HG03025 (cell line): ENCODE measurements around the gene STAT1.
"Not testable (repeated sequence)": the region's sequence is repeated elsewhere in the genome, so short reads cannot be mapped to it uniquely, and the experiment has no call there.

Source experiments
- ATAC-seq: cut with Tn5 transposase; IDR thresholded peaks from one replicate; pipeline ENCODE4 v1.9.1; 2021; ENCODE audit warnings: mild to moderate bottlenecking, moderate library complexity; ENCODE audit not compliant: unreplicated experiment, low FRiP score

STAT1 gene

GRCh38 chr2:190965580-190966222 is 48.3 kb downstream of the STAT1 start:
- no peak for ATAC-seq

DNA sequence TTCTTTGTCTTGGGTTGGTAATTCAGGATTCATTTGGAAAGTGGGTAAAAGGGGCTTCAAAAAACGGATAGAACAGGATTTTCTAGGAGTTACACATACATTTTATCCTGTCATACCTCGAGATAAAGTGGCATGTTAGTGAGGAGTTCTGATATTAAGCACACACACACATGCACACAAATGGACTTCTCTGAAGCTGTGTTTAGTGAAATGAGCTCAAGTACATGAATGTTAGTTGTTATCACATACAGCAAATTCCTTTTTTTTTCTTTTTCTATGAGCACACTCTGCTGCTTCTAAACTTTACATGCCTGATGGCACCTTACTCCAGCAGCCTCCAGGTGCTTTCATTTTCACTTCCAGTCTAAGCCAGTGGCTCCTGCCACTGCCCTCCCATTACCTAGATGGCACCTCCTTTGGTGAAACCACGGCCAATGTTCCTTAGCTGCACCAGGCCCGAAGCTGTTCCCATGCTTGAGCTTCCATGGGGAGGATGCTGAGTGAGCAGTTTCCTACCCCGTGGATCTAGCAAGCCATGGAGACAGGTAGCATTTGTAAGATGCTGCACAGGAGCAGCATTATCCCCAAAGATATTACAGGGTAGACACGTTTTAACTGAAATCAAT is 49.7 kb downstream of the STAT1 start:
- ATAC-seq = no peak

- ATAC-seq = no peak
These were observed 50.9 kb downstream of the STAT1 start for GRCh38 chr2:190963088-190963487.

- no peak for ATAC-seq
These were observed 52.0 kb downstream of the STAT1 start for GRCh38 chr2:190961918-190962487.

GRCh38 chr2:190961117-190961516 is 52.9 kb downstream of the STAT1 start:
- not testable (repeated sequence) for ATAC-seq

DNA sequence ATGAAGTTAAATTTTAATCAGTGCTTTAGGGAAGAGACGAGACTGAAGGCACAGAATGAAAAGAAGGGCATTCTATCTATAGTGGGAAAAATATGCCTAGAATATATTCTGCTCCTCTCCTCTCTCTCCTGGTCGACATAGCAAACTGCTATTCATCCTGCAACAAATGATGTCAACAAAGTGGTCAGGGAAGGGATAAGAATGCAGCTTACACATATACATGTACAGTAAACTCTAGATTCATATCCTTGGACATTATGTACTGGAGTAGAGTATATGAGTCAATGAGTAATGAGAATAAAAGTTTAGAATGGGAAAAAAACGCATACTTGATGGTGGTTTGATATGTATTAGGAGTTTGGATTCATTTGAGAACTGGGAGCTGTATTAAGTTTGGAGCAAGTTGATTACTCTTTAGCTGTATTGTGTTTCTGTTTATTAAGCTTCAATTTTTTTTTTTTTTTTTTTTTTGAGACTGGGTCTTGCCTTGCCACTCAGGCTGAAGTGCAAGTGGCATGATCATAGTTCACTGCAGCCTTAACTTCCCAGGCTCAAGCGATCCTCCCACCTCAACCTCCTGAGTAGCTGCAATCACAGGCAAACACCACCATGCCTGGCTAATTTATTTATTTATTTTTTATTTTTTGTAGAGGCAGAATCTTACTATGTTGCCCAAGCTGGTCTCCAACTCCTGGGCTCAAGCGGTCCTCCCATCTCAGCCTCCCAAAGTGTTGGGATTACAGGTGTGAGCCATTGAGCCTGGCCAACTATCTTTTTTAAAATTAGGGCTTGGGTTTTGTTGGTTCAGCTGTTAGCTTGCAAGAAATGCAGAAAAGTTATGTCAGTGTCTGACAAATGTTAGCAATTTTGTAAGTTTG is 53.8 kb downstream of the STAT1 start:
- no peak for ATAC-seq

DNA sequence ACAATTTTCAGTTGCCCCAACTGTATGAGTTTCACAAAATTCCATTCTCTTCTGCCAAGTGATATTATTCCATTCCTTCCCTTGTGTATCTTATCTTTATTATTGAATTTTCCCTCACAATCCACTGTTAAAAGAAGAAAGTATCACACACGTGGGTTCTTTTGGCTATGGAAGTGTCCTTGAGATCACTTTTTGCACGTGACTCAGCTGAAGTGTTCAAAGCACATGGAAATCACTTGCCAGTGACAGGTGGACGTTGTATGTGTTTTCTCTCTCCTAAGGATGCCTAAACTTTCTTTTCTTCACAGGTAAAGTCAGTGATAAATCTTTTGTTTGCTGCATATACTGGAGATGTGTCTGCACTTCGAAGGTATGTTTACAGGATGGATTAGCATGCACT is 60.7 kb downstream of the STAT1 start:
- ATAC-seq = no peak

DNA sequence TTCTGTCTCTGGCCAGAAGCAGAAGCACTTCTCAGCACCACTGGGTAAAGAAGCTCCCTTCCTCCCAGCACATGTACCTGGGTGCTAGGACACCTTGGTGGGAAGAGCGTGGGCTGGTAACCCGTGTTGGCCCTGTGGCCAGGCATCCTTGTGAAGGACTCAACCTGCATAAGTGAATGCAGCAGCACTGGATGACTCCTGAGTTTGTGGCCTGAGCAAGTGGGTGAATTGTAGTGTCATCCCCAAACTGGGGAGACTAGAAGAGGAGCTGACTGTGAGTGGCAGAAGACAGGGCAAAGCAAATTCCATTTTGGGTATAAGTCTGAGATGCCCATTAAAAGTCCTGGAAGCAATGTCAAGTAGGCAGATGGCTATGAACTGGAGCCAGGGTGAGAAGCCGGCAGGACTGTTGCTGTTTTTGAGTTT is 63.4 kb downstream of the STAT1 start:
- ATAC-seq = no peak

GRCh38 chr2:190948671-190949070 is 65.3 kb downstream of the STAT1 start:
- no peak for ATAC-seq

GRCh38 chr2:190947711-190948251 is 66.2 kb downstream of the STAT1 start:
- ATAC-seq = no peak

- no peak for ATAC-seq
These were observed 66.8 kb downstream of the STAT1 start for GRCh38 chr2:190947141-190947540.

- no peak for ATAC-seq
These were observed 70.3 kb downstream of the STAT1 start for GRCh38 chr2:190943706-190944105.

GRCh38 chr2:190942697-190943096 is 71.3 kb downstream of the STAT1 start:
- ATAC-seq = no peak

DNA sequence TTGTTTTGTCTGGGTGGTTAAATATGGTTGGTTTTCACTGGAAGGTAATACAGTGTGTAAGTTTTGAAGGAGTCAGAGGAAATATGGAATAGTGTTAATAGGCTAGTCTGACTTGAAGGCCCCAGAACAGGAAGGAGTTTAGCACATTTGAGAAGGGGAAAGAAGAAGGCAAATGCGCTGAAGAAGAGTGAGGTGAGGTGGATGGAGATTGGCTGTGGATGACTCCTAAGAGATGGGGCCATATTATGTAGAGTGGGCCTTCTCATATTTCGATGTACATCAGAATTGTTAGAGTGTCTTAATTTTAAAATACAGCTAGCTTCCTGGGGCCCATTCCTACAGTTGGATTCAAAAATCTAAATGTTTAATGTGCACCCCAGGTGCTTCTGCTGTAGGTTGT is 72.4 kb downstream of the STAT1 start:
- no peak for ATAC-seq

DNA sequence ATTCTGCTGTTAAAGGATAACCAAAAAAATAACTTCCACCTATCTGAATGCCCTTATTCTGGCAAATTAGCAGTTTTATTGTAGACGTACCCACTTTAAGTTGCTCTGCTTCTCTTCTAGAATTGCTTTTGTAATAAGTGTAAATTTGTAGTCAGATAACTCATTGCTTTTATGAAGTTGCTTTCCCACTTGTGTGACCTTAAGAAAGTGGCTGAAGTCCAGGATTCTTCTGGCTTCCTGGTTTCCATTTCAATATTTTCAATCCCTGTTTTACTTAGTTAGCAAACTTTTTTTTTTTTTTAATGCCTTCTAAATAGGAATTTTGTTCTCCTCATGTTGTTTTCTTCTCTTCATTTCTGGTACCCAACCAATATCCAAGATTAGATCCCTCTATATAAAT is 73.5 kb downstream of the STAT1 start:
- no peak for ATAC-seq

- ATAC-seq = no peak
These were observed 75.1 kb downstream of the STAT1 start for GRCh38 chr2:190938771-190939335.

GRCh38 chr2:190935054-190935453 is 78.9 kb downstream of the STAT1 start:
- ATAC-seq = no peak

GRCh38 chr2:190933361-190933760 is 80.6 kb downstream of the STAT1 start:
- ATAC-seq = no peak

DNA sequence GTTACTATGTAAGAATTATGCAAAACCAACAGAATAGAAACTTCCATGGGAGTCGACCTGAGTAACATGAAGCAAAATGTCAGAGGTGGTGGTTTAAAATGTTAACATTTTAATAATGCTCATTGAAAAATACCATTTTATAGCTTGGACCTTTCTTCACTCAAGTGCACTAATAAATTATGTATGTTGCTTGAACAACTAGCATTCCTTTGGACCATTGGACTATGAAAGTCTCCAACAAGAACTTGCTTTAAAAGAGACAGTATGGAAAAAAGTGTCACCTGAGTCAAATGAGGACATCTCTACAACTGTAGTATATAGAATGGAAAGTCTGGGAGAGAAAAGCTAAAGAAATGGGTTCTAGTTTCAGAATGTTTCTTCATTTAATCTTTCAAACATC is 81.5 kb downstream of the STAT1 start:
- no peak for ATAC-seq

- no peak for ATAC-seq
These were observed 83.6 kb downstream of the STAT1 start for GRCh38 chr2:190930411-190930810.

- ATAC-seq = no peak
These were observed 84.1 kb downstream of the STAT1 start for GRCh38 chr2:190929919-190930318.
